Left lobe of liver (tissue), 2 donors: ENCODE measurements around the gene NDUFA5. TPM values are rescaled to one million over a fixed set of nuclear protein-coding genes. Genes with fewer than 3 reads are reported as not detected.
A peak's percentile ranks its signal among the peaks of the same experiment; 100 is the strongest.
"Not testable (repeated sequence)": the region's sequence is repeated elsewhere in the genome, so short reads cannot be mapped to it uniquely, and the experiment has no call there.

Experiments used
- ATAC-seq: fragments of 200-7000 bp; cut with Tn5 transposase; one replicate; pipeline ENCODE4 v1.9.1; 2020; ENCODE audit warnings: mild to moderate bottlenecking, moderate library complexity
- DNase-seq: peaks from one replicate; pipeline ENCODE4 v3.0.0-alpha.2; 2020; ENCODE audit warnings: low spot score
- total RNA-seq: library from RNA; stranded (reverse); gene quantifications from one replicate; pipeline ENCODE4 v1.2.1, GENCODE V29; 2021
- donor health status: DM: no; HTN: no; CAD: no; lungs with moderate emphysema.
- donor health status: DM: no; HTN: yes; CAD: no.

The NDUFA5 gene
- total RNA-seq, 1 donor from 2014 or later: 41.3 TPM

- ATAC-seq: no peak
- no peak for DNase-seq
Observed at GRCh38 chr7:123558289-123558874, 764 bp upstream of the NDUFA5 start.

DNA sequence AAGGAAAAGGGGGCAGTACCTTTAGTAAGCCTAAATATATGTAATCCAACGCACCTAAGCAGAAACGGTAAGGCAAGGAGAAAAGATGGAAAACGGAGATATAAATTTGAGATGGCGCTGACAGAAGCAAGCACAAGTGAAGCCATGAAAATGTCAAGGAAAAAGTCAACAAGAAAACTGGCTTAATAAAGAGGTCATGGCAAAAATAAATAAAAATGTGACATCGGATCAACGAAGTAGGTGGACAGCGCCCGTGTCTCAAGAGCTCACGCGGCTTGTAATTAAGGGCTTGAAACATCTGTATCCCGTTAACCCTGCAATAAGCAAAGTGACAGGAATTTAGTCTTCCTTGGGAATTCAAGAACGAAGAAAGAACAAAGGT lies 611 bp downstream of the NDUFA5 start:
- DNase-seq: no peak
- ATAC-seq: peak; percentile 40

GRCh38 chr7:123555484-123555883 lies 2.1 kb downstream of the NDUFA5 start:
- ATAC-seq (no peak), DNase-seq (no peak)

GRCh38 chr7:123553159-123553558 lies 4.5 kb downstream of the NDUFA5 start:
- no peak for ATAC-seq
- no peak for DNase-seq

GRCh38 chr7:123552641-123553040 lies 5.0 kb downstream of the NDUFA5 start:
- DNase-seq: no peak
- no peak for ATAC-seq

- not testable (repeated sequence) for DNase-seq, ATAC-seq
Observed at GRCh38 chr7:123552134-123552533, 5.5 kb downstream of the NDUFA5 start.

DNA sequence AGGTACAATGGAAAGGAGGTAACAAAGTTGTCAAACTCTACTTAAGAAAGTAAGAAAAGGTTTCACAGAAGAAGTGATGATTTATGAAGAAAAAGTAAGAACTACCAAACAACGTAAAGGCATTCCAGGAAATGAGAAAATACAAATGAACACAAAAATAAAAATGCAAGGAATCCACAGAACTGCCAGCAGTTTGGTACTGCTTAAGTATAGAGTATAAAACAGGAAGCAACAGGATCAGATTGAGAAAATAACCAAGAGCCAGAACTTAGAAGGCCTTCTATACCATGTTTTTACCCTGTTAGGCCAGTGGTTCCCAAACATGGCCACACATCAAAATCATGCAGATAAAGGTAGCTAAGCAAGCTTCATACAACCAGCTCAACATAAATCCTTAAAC lies 9.2 kb downstream of the NDUFA5 start:
- DNase-seq: no peak
- no peak for ATAC-seq

DNA sequence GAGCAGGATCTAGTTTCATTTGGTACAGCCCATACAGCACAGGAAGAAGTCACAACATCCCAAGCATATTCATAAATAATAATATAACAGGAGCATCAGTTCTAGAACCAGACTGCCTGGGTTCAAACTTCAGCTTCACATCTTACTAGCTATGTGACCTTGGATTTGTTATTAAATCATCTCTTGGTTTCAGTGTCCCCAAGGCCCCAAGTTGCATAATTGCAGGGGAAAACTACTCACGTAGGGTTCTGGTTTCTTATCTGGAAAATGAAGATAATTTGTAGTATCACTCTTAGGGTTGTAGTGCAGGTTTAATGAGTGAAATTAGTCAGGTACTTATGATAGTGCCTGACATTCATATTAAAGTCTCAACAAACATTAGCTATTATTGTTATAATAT lies 17.7 kb downstream of the NDUFA5 start:
- ATAC-seq (no peak), DNase-seq (no peak)

DNA sequence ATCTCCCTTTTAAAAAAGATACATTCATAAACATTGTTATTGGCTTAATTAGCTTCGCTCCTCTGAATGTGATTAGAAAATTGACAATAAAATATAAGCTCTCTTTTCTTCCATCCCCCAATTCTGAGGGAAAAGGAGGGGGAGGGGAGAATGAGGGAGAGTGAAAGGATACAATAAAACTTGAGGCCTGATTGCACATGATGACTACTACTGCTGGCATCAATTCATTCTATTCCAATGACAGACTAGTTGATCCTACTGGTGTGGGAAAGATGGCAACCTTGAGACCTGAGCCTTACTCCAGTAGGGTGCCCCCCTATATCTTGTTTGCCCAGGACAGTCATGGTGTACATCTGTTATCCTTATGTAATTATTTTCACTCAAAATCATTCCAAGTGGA lies 18.7 kb downstream of the NDUFA5 start:
- no peak for DNase-seq

DNA sequence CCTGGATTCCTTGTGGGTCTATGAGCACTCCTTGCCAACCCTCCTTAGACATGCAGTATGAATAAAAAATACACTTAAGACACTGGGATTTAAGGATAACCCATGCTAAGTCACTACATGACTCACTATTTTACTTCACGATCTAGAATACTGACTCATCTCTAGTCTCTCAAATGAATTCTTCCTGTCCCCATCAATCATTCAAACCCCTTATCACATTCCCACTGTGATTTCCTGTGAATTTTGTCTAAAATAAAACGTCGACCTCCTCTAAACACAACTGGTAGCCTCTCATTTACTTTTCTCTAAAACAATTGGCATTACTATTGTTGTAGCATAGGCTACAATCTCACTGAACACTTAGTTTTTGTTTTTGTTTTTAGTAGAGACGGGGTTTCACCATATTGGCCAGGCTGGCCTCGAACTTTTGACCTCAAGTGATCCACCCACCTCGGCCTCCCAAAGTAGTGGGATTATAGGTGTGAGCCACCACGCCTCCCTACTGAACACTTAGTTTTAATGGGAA lies 19.4 kb downstream of the NDUFA5 start:
- ATAC-seq: no peak
- DNase-seq: no peak

More for the DNA sequence above, 18.7 kb downstream of the NDUFA5 start:
- ATAC-seq: no peak

DNA sequence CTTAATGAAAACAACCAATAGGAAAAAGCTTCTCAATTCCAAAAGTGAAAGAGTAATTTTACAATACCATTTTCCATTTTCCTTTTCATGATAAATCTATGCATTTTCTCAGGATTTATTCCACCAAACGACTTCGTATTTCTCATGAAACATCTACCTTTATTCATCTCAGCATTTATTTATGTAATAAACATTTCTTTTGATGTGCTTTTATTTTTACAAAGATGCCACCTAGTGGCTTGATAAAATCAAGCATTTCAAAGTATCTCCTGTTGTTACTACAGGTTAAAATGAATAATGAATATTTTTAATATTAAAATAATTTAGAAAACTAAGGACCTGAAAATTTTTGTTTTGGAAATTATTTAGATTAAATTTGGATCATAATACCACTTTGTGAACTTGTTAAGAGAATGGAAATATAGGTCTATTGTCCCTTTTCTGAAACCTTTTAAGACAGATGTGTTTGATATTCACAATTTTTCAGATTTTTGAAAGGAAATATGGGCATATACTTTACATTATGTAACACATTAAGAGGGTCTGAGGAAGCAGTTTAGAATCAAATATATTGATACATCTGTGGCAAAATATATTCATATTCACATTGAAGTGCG lies 20.5 kb downstream of the NDUFA5 start:
- ATAC-seq: no peak
- DNase-seq: no peak

GRCh38 chr7:123535517-123535916 lies 22.1 kb downstream of the NDUFA5 start:
- DNase-seq (no peak), ATAC-seq (no peak)

DNA sequence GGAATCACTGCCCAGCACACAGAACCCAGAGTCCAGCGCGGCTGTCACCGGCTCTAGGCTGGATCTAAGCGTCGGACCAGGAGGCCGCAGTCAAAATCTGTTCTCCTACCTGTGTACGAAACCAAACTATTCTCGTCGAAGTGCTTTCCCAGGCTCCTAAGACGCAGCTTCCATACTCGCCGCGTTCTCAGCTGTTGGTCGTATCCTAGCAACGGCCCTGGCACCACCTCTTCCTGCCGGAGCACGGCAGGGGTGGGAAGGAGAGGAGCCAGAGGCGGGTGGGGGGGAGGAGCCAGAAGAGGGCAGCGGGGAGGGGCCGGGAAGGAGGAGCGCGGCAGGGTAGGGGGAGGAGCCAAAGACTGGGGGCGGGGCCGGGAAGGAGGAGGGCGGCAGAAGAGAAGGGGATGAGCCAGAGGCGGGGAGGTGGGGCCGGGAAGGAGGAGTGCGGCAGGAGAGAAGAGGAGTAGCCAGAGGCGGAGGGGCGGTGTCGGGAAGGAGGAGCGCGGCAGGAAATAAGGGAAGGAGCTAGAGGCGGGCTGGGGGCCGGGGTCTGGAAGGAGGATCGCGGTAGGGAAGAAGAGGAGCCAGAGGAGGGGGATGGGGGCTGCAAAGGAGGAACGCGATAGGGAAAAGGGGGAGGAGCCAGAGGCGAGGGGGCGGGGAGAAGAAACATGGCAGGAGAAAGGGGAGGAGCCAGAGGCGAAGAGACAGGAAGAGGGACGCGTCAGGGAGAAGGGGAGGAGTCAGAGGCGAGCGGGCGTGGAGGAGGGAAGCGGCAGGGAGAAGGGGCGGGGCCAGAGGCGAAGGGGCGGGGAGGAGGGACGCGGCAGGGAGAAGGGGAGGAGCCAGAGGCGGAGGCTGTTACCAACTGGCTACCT lies 23.0 kb downstream of the NDUFA5 start, which contains the start of gene IQUB:
Gene IQUB (minus strand): TSS at position 213 of the 878 bp plus-strand sequence. CDS start 22,255 bp downstream, outside the sequence.
- peak; percentile 97 for DNase-seq
- ATAC-seq: peak; percentile 94

- ATAC-seq (no peak), DNase-seq (no peak)
Observed at GRCh38 chr7:123533929-123534382, 23.7 kb downstream of the NDUFA5 start.

DNA sequence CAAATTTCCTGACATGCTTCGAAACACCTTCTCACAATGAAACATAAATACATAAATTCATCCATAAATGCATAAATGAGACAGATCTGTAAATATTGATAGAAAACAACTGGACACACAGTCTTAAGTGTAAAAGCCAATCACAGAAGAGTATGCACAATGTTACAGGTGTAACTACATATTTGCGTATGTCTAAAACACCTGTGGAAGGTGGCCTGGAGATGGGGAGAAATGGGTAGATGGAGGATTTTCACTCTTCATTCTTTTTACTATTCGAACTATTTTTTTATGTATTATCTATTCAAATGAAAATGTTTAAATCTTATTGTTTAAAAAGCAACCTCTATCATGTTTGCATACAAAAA lies 24.1 kb downstream of the NDUFA5 start:
- ATAC-seq (no peak), DNase-seq (no peak)

DNA sequence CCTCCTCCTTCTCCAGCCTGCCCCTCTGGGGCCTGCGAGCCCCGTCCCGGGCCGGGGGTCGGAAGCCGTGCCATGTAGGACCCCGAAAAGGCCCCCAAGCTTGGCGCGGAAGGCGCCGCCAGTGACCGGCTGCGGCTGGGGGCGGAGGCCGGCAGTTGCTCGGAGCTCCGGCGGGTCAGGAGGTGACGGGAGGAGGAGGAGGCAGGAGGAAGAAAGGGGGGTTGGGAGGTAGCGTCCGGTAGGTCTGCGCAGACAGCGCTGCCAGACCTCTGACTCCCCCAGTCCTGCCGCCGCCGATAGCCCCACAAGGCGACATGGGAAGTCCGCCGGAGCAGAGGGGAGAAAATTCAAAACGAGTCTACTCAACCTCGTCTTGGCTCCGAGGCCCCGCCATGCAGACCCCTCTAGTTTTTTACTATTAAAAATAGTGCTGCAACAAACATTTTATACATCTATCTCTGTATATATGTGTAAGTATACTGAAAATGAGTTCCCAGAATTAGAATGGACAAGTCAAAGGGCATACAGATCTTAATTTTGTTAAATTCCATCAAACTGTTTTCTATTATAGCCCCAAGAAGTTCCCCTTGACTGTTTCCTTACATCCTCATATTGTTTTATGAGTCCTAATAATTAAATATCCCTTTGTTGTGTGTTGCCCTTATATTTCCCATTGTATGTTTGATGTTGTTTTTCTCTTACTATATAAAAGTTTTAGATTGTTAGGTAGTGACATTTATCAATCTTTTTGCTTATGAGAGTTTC lies 24.6 kb downstream of the NDUFA5 start:
- ATAC-seq: peak; percentile 18
- not testable (repeated sequence) for DNase-seq

DNA sequence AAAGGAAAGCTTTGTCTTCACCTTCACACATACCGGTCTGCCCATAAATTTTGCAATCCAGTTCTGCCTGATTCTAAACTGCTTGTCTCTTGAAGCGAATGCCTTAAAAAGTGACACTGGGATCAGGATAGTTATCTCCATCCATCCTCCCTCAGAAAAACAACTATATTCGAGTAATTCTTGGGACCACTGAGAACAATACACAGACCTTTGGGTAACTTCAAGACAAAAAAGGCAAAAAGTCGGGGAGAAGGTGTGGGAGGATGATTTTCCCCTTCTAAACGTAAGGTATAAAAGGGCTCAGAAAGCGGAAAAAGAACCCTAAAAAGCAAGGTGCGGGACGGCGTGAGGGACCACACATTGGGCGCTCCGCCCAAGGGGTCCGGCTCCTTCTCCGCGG lies 25.3 kb downstream of the NDUFA5 start:
- not testable (repeated sequence) for DNase-seq, ATAC-seq

DNA sequence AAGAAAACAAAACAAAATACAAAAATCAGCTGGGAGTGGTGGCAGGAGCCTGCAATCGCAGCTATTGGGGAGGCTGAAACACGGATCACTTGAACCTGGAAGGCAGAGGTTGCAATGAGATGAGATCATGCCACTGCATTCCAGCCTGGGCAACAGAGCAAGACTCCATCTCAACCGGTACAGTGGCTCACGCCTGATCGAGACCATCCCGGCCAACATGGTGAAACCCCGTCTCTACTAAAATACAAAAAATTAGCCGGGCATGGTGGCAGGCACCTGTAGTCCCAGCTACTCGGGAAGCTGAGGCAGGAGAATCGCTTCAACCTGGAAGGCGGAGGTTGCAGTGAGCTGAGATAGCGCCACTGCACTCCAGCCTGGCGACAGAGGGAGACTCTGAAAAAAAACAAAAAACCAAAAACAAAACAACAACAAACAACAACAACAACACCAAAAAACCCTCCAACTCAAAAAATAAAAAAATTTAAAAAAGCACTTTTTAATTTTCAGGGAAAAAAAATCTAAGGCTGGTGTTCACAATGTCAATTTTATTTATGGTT lies 27.5 kb downstream of the NDUFA5 start:
- DNase-seq, ATAC-seq: not testable (repeated sequence)

DNA sequence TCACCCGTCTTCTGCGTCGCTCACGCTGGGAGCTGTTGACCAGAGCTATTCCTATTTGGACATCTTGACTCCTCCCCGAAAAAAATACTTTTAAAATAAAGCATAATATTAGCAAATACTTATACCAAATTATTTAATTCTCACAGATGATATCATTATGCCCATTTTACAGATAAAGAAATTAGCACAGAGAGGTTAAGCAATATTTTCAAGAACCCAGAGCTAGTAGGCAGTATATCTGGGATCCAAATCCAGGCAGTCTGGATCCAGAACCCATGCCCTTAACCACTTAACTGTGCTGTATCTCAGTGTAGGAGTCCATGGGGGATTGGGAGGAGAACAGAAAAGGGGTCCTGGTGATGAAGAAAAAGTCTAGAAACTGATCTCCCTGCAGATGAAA lies 29.4 kb downstream of the NDUFA5 start:
- no peak for ATAC-seq
- no peak for DNase-seq

GRCh38 chr7:123527712-123528225 lies 29.8 kb downstream of the NDUFA5 start:
- DNase-seq: not testable (repeated sequence)

More at GRCh38 chr7:123527712-123528225, 29.8 kb downstream of the NDUFA5 start:
- ATAC-seq: not testable (repeated sequence)
